ENCODE data around the gene GALNT14.

The GALNT14 gene

DNA sequence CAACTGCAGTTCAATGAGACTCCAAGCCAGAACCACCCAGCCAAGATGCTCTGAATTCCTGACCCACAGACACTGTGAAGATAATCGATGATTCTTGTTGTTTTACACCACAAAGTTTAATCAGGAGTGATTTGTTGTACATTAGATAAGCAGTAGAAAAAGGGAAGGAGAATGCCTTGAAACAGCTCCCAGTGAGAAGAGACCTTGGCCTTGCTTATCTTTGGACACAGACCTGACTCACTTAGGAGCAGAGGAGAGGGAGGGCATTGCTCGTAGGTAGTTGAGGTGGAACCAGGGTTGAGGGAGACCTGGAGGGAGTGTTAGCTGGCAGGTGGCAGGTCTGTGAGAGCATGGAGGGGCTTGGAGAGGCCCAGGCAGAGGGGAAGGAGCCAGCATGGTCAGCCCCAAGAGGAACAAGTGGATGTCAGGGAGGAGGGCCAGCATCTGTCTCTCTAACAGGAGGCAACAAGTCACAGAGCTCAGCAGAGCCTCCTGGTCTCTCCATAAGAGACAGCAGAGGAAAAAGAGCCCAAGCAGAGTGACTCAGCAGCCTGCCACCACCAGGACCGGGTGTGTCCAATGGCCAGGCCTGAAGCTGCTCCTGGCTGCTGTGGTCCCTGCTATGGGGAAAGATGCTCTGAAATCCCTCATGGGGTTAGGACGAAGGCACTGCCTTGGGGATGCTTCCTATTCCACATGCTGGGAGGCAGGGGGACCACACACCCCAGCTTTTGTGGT is 169.4 kb downstream of the GALNT14 start:
- no peak for DNase-seq

DNA sequence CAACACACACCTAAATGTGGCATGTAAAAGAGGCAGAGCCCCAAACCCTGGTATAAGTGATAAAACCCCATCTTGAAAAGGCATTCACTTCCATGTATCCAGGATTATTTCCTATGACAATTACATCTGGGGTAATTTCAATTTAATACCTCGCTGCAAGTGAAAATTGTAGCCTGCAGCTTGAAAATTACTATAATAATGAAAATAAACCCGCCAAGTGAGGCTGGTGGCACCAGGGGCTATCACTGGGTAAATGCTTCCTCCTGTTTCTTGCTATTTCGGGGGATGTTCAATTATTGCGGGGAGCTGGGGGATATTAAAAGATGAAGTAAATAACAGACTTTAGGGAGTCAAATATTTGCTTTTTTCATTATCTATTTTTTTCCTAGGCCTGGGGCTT is 171.5 kb downstream of the GALNT14 start:
- no peak for DNase-seq

DNA sequence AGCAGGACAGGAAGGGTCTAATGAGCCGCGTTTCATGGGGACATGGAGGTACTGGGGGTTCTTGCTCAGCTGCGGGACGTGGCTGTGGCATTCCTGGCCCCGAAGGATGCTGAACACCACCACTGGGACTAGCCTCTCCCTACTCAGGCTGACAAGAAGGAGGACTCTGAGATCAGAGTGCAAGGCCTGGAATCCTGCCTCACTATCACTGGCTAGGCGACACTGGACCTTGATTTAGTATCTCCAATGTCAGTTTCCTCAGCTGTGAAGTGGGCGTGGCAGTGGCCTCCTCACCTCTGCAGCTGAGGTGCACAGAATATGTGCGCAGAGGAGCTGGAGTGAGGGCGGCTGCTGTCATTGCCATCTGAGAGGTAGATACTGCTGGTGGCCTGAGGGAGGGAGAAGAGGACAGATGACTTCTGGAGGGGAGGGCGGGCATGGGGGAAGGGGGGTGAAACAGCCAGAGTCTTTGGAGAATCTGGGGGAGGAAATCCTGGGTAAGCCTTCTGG is 173.2 kb downstream of the GALNT14 start:
- DNase-seq: no peak

DNA sequence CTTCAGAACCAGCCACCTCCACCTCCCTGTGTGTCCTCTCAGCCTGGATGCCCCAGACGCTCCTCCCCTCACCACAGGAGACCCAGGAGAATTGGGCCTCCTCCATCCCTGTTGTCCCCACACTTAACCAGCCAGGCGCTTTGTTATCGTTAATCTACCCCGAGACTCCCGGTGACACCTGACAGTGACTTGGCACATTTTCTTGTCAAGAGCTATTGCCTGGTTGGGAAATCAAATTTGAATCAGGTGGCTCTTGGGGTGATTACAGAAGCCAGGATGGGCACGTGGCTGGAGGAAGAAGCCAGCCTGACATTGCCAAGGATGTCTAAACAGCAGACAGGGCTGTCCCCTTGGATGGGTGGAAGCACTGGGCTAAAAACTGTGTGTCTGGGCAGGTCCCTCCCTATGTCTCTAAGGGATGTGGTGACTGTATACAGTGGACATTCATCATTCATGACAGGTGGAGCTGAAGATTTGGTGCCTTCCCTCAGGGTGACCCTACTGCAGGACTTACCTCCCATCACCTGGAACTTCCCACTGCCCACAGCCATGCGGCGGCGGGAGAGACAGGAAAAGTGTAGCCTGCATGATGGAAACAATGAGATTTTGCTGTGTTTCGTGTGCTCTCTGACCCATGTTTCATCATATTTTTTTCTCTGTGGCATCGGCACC is 173.8 kb downstream of the GALNT14 start:
- no peak for DNase-seq

DNA sequence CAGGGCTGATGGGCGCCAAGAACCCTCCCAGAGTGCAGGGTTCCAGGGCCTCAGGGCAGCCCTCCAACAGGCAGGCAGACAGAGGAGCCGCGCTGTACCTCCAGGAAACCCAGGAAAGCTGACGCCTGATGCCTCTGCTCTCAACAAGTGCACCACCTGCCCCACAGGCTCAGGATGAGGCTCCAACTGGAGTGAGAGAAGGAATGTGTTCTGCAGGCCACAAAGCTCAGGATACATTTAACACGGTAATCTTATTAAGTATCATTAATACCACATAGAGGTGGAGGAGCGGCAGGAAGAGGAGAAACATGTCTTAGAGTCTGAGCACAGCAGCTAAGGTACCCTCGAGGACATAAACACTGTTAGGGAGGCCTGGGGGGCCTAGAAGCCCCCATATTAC is 175.1 kb downstream of the GALNT14 start:
- DNase-seq: no peak

DNA sequence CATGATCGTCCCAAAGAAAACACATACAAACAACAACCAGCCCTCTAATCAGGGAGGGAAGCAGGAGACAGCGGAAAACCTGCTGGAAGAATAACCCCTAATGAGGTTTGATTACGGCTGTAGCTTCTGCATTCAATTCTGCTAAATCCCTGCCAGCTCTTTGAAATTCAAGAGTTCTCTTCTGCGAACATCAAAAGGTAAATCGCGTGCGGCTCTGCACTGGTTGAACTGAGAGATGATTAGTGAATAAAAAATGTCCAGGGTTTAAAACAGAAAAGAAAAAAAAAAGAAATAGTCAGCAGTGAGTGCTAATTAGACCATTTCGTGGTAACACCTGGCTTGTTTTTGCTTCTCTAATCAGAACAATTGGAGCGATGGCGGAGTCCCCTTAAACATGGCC is 178.0 kb downstream of the GALNT14 start:
- peak; percentile 16 for DNase-seq

DNA sequence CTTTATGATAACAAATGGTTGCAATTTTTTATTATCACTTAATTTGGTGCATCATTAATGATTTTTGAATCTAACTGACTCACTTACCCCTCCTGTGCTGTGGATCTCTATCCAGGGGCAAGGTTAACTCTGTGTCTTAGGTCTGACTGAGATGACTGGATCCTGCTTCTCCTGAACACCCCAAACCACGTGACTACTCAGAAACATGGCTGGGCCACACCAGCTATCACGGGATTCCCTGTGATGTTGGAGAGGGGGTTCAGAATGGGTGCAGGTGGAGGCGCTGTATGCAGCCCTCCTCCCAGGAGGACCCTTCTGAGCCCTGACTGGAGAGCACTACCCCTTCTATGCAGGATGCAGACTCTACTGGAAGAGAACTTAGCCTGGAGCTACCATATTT is 178.6 kb downstream of the GALNT14 start:
- DNase-seq: no peak

DNA sequence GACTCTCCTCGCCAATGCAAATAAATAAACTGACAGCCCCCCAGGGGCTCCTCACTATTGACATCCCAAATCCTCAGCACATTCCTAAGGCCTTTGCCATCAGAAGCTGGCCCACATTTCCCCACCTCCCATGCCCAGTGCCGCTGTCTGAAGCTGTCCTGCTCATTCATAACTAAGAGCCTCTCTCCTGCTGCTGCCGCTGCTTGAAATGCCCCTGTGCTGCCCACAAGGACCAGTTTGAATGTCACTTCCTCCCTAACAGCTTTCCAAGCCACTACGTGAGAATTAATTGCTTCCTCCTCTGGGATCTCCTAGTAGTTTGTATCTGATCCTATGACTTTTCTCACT is 179.3 kb downstream of the GALNT14 start:
- no peak for DNase-seq

DNA sequence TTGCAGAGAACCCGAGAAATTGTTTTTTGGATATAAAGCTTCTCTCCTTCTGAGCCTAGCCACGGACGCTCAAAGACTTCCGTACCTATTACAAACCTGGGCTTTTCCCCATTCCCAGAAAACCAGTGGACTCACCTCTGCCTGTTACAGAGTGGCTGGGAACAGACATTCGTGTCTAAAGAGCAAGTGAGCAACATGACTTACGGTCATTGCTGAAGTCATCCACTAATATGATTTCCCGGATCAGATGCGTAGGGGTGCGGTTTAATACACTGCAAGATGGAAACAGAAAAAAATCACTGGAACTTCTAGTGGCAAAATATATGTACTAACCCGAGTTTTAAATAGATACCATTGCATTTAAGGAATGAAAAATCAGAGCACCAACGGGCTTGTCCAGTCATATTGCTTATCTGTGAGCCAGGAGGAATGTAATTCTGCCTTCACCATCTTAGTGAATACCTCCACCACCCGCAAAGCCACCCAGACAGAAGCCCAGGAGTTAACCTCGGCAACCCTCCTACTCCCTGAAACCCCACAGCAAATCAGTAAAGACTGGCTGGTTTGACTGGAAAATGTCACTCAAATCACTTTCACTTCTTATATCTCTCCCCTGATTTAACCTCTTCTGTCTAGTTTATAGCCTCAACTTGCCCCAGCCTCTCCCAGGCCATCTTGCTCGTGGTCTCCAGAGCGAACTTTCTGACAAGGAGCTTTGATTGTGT is 179.9 kb downstream of the GALNT14 start:
- no peak for DNase-seq

DNA sequence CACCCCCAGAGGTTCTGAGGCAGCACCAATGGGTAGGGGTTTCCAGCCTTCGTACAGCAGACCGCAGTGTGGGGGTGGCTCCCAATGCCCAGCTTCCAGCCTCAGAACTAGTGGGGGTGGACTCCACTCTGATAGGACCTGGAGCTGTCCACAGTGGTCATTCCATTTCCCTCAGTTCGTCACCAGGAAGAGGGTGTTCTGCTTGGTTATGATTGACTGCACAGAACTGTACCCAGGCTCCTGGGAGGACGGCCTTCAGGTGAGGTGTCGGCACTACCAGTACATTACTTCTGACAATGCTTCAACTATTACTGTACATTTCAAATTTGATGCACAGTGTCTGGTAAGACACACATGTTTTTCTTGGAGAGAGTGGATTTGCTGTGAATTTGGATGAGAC is 180.6 kb downstream of the GALNT14 start:
- no peak for DNase-seq

DNA sequence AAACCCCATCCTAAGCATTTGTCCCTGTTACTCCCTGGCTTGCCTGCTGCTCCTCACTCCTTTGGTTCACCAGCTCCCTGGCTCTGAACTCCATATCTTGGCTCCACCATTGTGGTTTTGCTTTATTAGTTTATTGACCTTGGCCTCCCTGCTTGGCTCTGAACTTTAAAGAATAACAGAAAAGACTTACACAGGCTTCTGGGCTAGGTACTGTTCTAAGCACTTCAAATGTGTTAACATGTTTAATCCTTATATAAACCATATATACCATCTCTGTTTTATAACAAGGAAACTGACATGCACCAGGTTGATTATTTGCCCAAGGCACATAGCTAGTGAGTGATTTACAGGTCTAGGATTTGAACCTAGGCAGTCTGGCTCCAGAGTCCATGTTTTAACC is 181.2 kb downstream of the GALNT14 start:
- DNase-seq: no peak

DNA sequence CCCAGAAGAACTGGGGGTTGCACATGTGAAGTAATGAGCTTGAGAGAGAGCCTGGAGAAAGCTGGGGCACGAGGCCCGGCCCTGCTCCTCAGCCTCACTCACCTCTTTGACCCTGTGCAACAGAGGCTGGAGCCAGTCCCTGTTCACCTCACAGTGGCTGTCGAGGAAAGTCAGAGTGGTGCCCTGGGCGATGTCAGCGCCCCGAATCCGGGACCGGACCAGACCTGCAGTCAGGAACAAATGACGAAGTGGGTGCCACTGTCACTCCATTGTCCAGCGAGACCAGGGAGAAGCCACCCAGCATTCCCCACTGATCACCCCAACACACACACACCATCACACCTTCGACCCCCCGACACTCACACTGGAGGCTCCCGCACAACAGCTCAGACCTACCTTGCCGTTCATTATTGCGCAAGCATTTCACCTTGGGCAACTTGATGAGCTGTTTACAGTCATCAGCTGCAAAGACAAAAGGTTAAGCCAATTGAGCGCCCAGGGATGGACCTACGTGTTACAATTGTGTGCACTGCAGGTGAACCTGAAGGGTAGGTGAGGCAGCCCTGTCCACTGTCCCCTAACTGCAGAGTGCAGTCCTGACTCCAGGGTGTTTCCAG is 182.6 kb downstream of the GALNT14 start:
- DNase-seq: no peak

DNA sequence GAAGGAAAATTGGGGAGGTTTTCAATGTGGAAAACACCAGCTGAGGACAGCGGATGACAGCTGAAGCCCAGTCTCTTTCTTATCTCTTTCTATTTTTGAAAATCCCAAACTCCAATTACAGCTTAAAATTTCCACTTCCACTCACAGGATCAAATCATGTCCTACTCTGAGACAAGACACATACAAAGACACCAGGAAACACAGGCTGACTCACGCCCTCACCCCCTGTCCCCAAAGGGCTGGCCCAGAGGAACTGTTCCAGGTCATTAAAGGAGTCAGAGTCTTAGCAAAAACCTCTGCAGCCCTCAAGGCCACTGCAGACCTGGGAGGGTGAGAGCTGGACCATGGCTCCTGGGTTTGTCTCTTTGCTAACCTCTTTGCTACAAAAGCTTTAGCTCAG is 187.9 kb downstream of the GALNT14 start:
- no peak for DNase-seq

DNA sequence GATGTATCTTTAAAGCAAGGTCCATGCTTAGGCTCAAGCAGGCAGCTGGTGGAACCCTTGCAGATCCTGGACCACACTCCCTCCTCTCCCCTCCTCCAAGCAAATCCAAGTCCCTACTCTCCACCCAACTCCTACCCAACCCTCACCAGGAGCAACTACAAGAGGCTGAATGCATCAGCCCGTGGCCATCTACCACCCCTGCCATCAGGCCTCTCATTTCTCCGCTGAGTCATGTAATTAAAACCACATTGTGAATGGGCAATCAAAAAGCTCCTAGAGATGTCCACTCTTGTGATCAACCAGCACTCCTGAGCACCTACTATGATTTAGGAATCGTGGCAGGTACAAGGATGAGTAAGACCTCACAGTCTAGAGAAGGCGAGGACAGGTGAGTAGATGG is 188.8 kb downstream of the GALNT14 start:
- no peak for DNase-seq

DNA sequence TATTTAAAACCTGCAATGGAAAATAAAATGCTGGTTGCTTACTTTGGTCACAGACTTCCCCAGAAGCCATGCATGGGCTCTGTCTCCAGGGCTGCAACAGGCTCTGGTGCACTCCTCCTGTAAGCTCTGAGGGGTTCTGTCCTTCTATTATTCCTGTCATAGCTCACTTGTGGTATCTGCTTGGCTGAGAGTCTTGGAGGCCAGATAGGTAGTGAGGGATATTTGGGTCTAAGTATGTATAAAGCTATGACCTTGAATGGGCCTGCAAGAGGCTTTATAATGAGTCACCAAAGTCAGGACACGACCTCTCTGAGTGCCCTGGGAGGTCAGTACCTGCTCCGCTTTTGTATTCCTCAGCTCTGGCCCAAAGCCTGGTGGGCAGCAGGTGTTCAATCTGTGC is 189.4 kb downstream of the GALNT14 start:
- DNase-seq: no peak

DNA sequence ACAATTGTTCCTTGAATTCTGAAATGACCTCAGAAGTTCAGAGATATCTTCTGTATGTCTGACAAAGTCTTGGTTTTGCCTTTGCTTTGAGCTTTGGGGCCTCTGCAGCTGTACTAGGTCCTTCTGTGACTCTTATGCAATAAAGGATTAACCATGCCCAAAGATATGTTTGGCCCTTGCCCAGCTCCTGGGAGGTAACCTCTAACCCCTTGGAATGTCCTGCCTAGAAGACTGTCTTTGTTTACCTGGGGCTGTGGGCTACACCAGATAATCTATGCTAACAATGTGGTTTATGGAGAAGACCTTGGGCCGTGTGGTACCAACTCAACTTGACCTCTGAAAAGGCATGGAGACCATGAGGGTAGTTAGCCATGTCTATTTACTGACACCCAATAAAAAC is 190.1 kb downstream of the GALNT14 start:
- DNase-seq: no peak

DNA sequence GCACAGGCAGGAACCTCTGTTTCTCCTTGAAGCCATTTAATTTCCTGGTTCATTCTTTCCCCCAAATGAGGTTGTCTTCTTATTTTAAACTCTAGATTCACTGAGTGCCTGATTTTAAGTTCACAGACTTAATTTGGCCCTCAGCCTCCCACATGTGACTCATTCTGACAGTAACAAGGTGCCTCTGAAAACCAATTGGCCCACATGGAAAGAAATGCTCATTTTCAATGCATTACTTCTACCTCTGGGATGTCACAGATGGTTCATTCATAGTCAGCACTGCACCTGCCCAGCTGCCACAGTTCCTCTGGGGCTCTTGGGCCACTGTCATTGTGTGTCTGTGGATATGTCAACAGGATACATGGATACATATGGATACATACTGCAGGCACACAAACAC is 190.6 kb downstream of the GALNT14 start:
- no peak for DNase-seq

DNA sequence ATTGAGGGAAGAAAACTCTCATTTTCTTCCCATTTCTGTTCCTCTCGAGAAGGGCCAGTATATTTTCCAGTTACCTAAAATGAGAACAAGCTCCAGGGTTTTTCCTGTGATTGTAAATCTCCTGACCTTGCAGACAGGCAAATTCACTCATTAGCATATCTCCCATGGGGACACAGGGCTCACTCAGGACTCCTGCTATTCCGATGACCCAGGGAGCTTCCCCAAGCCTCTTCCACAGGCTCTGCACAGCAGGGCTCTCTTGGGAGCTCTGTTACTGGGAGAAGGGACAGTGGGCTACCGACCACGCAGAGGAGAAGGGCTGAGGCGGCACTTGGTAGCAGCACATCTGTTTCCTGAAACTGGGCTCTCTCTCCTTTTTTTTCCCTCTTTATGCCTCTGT is 195.8 kb downstream of the GALNT14 start:
- DNase-seq: no peak

DNA sequence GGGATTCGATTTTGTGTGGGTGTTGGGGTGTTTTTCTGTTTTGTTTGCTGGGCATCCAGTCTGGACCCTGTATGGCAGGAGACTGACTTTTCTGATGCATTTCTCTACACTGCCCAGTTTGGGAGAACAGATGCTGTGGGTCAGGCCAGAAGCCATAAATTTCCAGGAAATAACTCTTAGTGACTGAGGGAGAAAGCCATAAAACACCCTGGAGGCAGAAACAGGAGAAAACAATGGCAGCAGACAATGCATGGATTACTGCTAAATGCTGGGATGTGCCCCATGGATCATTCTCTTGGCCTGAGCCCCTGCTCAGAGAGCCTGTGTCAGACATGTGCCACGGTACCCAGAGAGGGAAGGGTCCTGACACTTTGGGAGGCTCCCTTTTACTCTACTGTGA is 197.4 kb downstream of the GALNT14 start:
- DNase-seq: no peak

DNA sequence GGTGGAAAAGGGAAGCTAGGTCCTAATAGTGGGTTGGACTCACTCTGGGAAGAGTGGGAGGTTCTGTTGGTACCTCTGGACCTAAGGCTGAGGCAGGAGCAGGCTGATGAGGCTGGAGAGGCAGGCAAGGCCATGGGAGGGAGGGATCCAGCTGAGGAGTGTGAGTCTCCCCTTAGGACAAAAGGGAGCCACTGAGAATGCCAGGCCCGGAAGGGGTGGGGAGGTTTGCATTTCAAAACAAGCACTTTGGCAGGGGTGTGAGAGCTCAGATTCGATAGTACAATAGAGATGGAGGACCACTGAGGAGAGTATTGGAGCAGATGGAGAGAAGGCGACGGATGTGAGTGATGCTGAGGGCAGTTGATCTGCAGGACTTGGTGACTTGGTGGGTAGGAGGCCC is 198.9 kb downstream of the GALNT14 start:
- DNase-seq: no peak

DNA sequence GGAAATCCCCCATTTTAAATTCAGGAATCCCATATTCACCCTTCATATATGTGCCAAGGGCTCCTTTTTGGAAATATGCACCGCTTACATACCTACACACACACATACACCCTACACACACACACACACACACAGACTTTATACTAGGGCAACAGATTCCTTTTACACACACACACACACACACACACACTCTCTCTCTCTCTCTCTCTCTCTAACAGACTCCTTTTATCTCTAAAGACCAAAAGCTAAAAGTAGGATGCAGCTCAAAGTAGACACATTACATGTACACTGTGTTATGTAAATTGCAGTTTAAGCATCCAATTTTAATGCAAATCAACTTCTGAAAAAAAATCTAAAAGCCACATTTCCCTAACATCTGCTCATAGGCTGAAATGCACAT is 200.0 kb downstream of the GALNT14 start:
- no peak for DNase-seq

DNA sequence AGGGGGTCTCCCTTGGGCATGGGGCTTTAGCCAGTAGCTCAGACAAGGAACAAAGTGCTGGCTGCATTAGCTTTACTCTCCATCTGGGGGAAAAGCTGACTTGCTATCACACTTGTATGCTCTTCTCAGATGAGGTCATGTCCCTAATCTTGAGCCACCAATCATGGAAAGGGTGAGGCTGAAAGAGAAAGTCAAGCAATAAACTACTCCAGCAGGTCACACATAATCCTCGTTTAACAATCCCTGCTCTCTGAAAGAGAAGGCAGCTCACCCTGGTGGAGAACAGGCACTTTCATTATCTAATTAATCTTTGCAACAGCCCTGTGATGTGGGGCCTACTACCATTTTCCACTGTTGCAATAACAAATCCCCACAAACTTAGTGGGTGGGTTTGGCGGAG is 201.3 kb downstream of the GALNT14 start:
- DNase-seq: no peak

DNA sequence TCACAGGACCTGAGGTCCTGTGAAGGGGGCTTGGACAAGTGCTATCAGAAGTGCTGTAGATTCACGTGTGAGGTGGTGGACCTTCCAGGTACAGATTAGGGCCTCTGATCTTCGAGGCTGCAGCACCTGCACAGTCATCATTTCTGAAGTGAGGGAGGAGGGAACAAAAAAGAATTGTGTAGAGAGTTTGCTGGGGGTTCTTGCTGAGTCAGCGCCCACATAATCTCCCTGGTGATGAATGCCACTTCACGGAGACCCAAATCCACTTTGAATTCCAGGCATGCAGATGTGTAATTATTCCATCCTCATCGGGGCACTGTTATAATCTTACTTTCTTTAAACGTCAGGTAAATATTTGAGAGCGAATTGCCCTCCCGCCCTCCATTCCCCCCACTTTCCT is 202.4 kb downstream of the GALNT14 start:
- no peak for DNase-seq

DNA sequence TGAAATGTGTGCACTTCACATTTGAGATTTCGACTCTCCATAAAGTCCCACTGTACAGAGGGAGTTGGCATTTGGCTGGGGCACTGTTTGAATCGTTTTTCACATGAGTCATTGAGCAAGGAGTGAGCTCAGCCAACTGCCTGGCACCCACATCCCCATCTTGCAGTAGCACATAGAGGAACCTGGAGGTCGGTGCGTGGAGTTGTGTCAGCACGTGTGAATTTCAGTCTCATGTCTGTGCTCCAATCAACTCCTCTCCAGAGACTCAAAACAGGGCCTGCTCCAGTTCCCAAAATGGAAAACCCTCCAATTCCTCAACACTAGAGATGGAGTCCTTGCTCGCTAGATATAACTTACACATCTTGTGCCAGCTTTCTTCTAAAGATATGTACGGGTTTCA is 204.2 kb downstream of the GALNT14 start:
- no peak for DNase-seq
